ENCODE measurements around the gene NCOA1.

Gene NCOA1

GRCh38 chr2:24730481-24730880 is 239.4 kb downstream of the NCOA1 start:
- TF ChIP-seq CTCF (IDR thresholded peaks at IDR 0.05; ENCODE audit: low read depth, low read length, missing control alignments), result no peak
- H3K4me3 ChIP-seq (replicated peaks; ENCODE audit: low read depth, low read length), result no peak overlapping the region
- no peak for DNase-seq (ENCODE audit: extremely low read depth, low read depth)

GRCh38 chr2:24731040-24731439 is 240.0 kb downstream of the NCOA1 start:
- no peak overlapping the region for H3K4me3 ChIP-seq (replicated peaks; ENCODE audit: low read depth, low read length)
- no peak for TF ChIP-seq CTCF (IDR thresholded peaks at IDR 0.05; ENCODE audit: low read depth, low read length, missing control alignments)
- DNase-seq (ENCODE audit: extremely low read depth, low read depth), result no peak

- no peak overlapping the region for H3K4me3 ChIP-seq (replicated peaks; ENCODE audit: low read depth, low read length)
- DNase-seq (ENCODE audit: extremely low read depth, low read depth), result no peak
- no peak for TF ChIP-seq CTCF (IDR thresholded peaks at IDR 0.05; ENCODE audit: low read depth, low read length, missing control alignments)
Measured at GRCh38 chr2:24731923-24732322, 240.9 kb downstream of the NCOA1 start.

- no peak for DNase-seq (ENCODE audit: extremely low read depth, low read depth)
- no peak overlapping the region for H3K4me3 ChIP-seq (replicated peaks; ENCODE audit: low read depth, low read length)
- no peak for TF ChIP-seq CTCF (IDR thresholded peaks at IDR 0.05; ENCODE audit: low read depth, low read length, missing control alignments)
Measured at GRCh38 chr2:24734741-24735140, 243.7 kb downstream of the NCOA1 start.

- no peak for TF ChIP-seq CTCF (IDR thresholded peaks at IDR 0.05; ENCODE audit: low read depth, low read length, missing control alignments)
- no peak overlapping the region for H3K4me3 ChIP-seq (replicated peaks; ENCODE audit: low read depth, low read length)
- no peak for DNase-seq (ENCODE audit: extremely low read depth, low read depth)
Measured at GRCh38 chr2:24739354-24740025, 248.4 kb downstream of the NCOA1 start.

GRCh38 chr2:24740142-24740541 is 249.1 kb downstream of the NCOA1 start:
- H3K4me3 ChIP-seq (replicated peaks; ENCODE audit: low read depth, low read length), result no peak overlapping the region
- DNase-seq (ENCODE audit: extremely low read depth, low read depth), result no peak
- TF ChIP-seq CTCF (IDR thresholded peaks at IDR 0.05; ENCODE audit: low read depth, low read length, missing control alignments), result no peak

- no peak overlapping the region for H3K4me3 ChIP-seq (replicated peaks; ENCODE audit: low read depth, low read length)
- DNase-seq (ENCODE audit: extremely low read depth, low read depth), result no peak
- no peak for TF ChIP-seq CTCF (IDR thresholded peaks at IDR 0.05; ENCODE audit: low read depth, low read length, missing control alignments)
Measured at GRCh38 chr2:24742730-24743129, 251.7 kb downstream of the NCOA1 start.
